ENCODE measurements around the gene TMEM135. TPM values are rescaled to one million over a fixed set of nuclear protein-coding genes. Genes with fewer than 3 reads are reported as not detected.

TMEM135 gene
- total RNA-seq, 2 experiments from 2014 or later: 24.7 to 30.0 TPM

- H3K4me3 Mint-ChIP-seq: no peak overlapping the region
- H3K9me3 Mint-ChIP-seq: no peaks in the 10 kb centered on the region
- ChIA-PET POLR2A (interaction anchor here (0.5 kb wide), 1 partner anchor 34 kb away, joined by 3 read pairs; no protein-coding TSS in a partner anchor), CTCF (interaction anchor here (1.0 kb wide), 1 partner anchor 317 kb away, joined by 3 read pairs; no protein-coding TSS in a partner anchor)
- peaks cover 20% of the 10 kb centered on the region for H3K4me1 Mint-ChIP-seq (ENCODE audit: low read depth)
- H3K36me3 Mint-ChIP-seq (ENCODE audit: low read depth): peaks cover 3% of the 10 kb centered on the region
- intact Hi-C loops (cut with micrococcal nuclease): no loop called here
- H3K27me3 Mint-ChIP-seq: no peaks in the 10 kb centered on the region
- H3K27ac Mint-ChIP-seq: no peak overlapping the region
- ATAC-seq: no peak
- TF ChIP-seq CTCF (IDR thresholded peaks at IDR 0.05): no peak
- DNase-seq: no peak
These were observed 219.1 kb downstream of the TMEM135 start for GRCh38 chr11:87256694-87257340.

GRCh38 chr11:87258171-87258833 is 220.6 kb downstream of the TMEM135 start:
- intact Hi-C loops (cut with micrococcal nuclease): no loop called here
- H3K4me1 Mint-ChIP-seq (ENCODE audit: low read depth): peaks cover 10% of the 10 kb centered on the region
- no peak overlapping the region for H3K27ac Mint-ChIP-seq
- ChIA-PET CTCF (no interaction called here), POLR2A (no interaction called here)
- no peak for TF ChIP-seq CTCF (IDR thresholded peaks at IDR 0.05)
- no peak overlapping the region for H3K4me3 Mint-ChIP-seq
- H3K9me3 Mint-ChIP-seq: no peaks in the 10 kb centered on the region
- peaks cover 3% of the 10 kb centered on the region for H3K36me3 Mint-ChIP-seq (ENCODE audit: low read depth)
- DNase-seq: no peak
- H3K27me3 Mint-ChIP-seq: no peaks in the 10 kb centered on the region
- ATAC-seq: no peak

GRCh38 chr11:87259736-87260135 is 222.0 kb downstream of the TMEM135 start:
- intact Hi-C loops (cut with micrococcal nuclease): no loop called here
- Mint-ChIP-seq H3K9me3 (no peaks in the 10 kb centered on the region), H3K36me3 (ENCODE audit: low read depth) (peaks cover 3% of the 10 kb centered on the region), H3K4me3 (no peak overlapping the region), H3K4me1 (ENCODE audit: low read depth) (peaks cover 8% of the 10 kb centered on the region), H3K27ac (no peak overlapping the region), H3K27me3 (no peaks in the 10 kb centered on the region)
- DNase-seq (no peak), ATAC-seq (no peak)
- TF ChIP-seq CTCF (IDR thresholded peaks at IDR 0.05): no peak
- POLR2A ChIA-PET: no interaction called here
- CTCF ChIA-PET: no interaction called here

GRCh38 chr11:87260811-87261210 is 223.1 kb downstream of the TMEM135 start:
- no peaks in the 10 kb centered on the region for H3K9me3 Mint-ChIP-seq
- no peaks in the 10 kb centered on the region for H3K27me3 Mint-ChIP-seq
- intact Hi-C loops (cut with micrococcal nuclease): no loop called here
- ChIA-PET POLR2A (no interaction called here), CTCF (no interaction called here)
- DNase-seq (no peak), ATAC-seq (no peak)
- peaks cover 3% of the 10 kb centered on the region for H3K36me3 Mint-ChIP-seq (ENCODE audit: low read depth)
- H3K27ac Mint-ChIP-seq: no peak overlapping the region
- H3K4me1 Mint-ChIP-seq (ENCODE audit: low read depth): no peaks in the 10 kb centered on the region
- no peak for TF ChIP-seq CTCF (IDR thresholded peaks at IDR 0.05)
- no peak overlapping the region for H3K4me3 Mint-ChIP-seq

- H3K4me1 Mint-ChIP-seq (ENCODE audit: low read depth): no peaks in the 10 kb centered on the region
- no peak for ATAC-seq
- CTCF ChIA-PET: no interaction called here
- peaks cover 5% of the 10 kb centered on the region for H3K36me3 Mint-ChIP-seq (ENCODE audit: low read depth)
- no peak for TF ChIP-seq CTCF (IDR thresholded peaks at IDR 0.05)
- H3K27me3 Mint-ChIP-seq: no peaks in the 10 kb centered on the region
- POLR2A ChIA-PET: no interaction called here
- H3K27ac Mint-ChIP-seq: no peak overlapping the region
- H3K9me3 Mint-ChIP-seq: no peaks in the 10 kb centered on the region
- H3K4me3 Mint-ChIP-seq: no peak overlapping the region
- intact Hi-C loops (cut with micrococcal nuclease): no loop called here
- no peak for DNase-seq
These were observed 225.6 kb downstream of the TMEM135 start for GRCh38 chr11:87263264-87263838.

All from activated CD8-positive, alpha-beta T cell treated with anti-CD3 and anti-CD28 coated beads for 36 hours (primary cell).